ENCODE results near the gene PRKAR1A.

The PRKAR1A gene

DNA sequence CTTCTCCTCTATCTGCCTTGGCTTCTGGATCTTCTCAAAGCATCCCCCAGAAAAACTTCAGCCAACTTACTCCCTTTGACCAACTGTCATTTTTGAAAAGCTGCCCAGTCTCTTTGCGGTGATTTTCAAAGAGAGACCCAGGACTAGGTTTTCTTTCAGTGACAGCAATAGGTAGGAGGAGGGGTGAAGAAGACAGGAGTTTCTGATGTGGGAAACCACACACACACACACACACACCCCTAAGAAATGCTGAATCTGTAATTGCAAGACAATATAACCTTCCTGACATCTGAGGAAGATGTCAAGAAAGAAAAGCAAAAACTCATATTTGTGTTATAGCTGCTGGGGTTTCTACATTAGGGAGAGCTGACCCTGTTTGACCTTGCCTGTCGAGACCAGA lies 83.8 kb downstream of the PRKAR1A start:
- H3K27me3 ChIP-seq (ENCODE audit: control insufficient read depth in 5 of 5, insufficient read depth in 4 of 5, low read length in 5 of 5): peaks cover 4 to 37% (median 20%) of the 10 kb centered on the region in 5 donors
- H3K4me1 ChIP-seq (ENCODE audit: control insufficient read depth in 5 of 5, insufficient read depth in 5 of 5, low read length in 5 of 5): peaks cover 6 to 69% (median 48%) of the 10 kb centered on the region in 5 donors
- H3K27ac ChIP-seq (ENCODE audit: low read depth, low read length): peak overlapping the region; percentile 30
- H3K36me3 ChIP-seq (ENCODE audit: control insufficient read depth in 5 of 5, insufficient read depth in 5 of 5, low read length in 5 of 5): no peaks in the 10 kb centered on the region
- no peaks in the 10 kb centered on the region for H3K9me3 ChIP-seq (ENCODE audit: control insufficient read depth in 5 of 5, low read length in 5 of 5)
- H3K9ac ChIP-seq (ENCODE audit: low read length in 5 of 5): no peak overlapping the region
- H3K4me3 ChIP-seq (ENCODE audit: low read depth in 1 of 5, low read length in 5 of 5): no peak overlapping the region

DNA sequence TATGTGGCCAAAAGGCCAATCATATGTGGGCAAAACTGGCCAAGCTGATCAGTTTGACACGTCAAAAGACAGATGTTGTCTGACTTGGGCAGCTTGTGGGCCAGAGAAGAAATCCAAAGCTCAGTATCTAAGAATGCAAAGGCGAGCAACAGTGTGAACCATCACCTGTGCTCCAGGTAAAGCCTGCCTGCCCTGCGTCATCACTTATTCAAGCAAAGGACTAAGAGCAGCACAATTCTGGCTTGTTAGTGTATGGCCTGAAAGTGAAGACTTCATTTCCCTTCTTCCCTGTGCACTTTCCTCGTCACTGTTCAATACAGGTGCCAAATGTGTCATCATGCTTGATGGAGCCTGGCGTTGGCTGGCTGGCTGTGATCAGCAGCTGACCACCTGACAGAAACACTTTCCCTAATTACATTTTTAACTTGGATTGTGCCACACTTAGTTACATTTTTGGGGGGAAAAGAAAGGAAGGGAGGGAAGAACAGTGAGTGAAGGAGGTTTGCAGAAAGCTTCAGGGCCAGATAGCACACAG lies 84.2 kb downstream of the PRKAR1A start:
- Histone ChIP-seq H3K9ac (ENCODE audit: low read length in 5 of 5) (no peak overlapping the region), H3K36me3 (ENCODE audit: control insufficient read depth in 5 of 5, insufficient read depth in 5 of 5, low read length in 5 of 5) (no peaks in the 10 kb centered on the region), H3K9me3 (ENCODE audit: control insufficient read depth in 5 of 5, low read length in 5 of 5) (no peaks in the 10 kb centered on the region), H3K4me1 (ENCODE audit: control insufficient read depth in 5 of 5, insufficient read depth in 5 of 5, low read length in 5 of 5) (peaks cover 6 to 70% (median 52%) of the 10 kb centered on the region in 5 donors), H3K4me3 (ENCODE audit: low read depth in 1 of 5, low read length in 5 of 5) (peak overlapping the region in 2 of 5 donors; percentile 9 to 19), H3K27ac (ENCODE audit: low read depth, low read length) (no peak overlapping the region), H3K27me3 (ENCODE audit: control insufficient read depth in 5 of 5, insufficient read depth in 4 of 5, low read length in 5 of 5) (peaks cover 7 to 37% (median 23%) of the 10 kb centered on the region in 5 donors)

DNA sequence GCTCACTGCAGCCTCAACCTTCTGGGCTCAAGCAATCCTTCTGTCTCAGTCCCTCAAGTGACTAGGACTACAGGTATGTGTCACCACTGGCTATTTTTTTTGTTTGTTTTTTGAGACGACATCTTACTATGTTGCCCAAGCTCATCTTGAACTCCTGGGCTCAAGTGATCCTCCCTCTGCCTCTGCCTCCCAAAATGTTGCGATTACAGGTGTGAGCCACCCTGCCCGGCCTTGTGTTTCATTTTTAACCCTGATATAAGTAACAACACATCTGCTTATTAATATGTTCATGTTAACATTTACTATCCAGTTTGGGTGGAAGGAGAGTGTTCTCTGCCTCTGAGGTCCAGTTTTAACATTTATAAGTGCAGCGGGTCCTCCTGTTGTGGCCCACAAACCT lies 85.8 kb downstream of the PRKAR1A start:
- H3K36me3 ChIP-seq (ENCODE audit: control insufficient read depth in 5 of 5, insufficient read depth in 5 of 5, low read length in 5 of 5): no peaks in the 10 kb centered on the region
- H3K27ac ChIP-seq (ENCODE audit: low read depth, low read length): peak overlapping the region; percentile 81
- peaks cover 3 to 72% (median 46%) of the 10 kb centered on the region in 5 donors for H3K4me1 ChIP-seq (ENCODE audit: control insufficient read depth in 5 of 5, insufficient read depth in 5 of 5, low read length in 5 of 5)
- H3K4me3 ChIP-seq (ENCODE audit: low read depth in 1 of 5, low read length in 5 of 5): peak overlapping the region in 4 of 5 donors; percentile 67 to 78 (median 70)
- H3K9me3 ChIP-seq (ENCODE audit: control insufficient read depth in 5 of 5, low read length in 5 of 5): no peaks in the 10 kb centered on the region
- H3K27me3 ChIP-seq (ENCODE audit: control insufficient read depth in 5 of 5, insufficient read depth in 4 of 5, low read length in 5 of 5): peaks cover 14 to 51% (median 29%) of the 10 kb centered on the region in 5 donors
- H3K9ac ChIP-seq (ENCODE audit: low read length in 5 of 5): no peak overlapping the region

DNA sequence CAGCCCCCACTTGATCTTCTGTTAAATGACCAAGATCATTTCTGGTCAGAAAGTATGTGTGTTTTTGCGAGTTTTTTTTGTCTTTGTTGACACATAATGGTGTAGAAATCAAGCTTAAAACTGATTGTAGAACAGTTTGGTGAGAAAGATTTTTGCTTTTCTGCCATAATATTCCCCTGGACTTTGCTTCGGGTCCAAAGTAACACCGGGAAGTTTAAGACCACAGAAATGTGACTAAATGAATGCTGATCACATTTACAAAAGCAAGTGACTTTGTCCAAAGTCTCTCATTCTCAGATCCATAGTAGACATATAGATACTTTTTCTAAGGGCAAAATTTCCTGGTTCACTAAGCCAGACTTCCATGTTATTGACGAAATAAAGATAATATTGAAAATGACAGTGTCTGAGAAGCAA lies 86.3 kb downstream of the PRKAR1A start:
- H3K9me3 ChIP-seq (ENCODE audit: control insufficient read depth in 5 of 5, low read length in 5 of 5): no peaks in the 10 kb centered on the region
- H3K27me3 ChIP-seq (ENCODE audit: control insufficient read depth in 5 of 5, insufficient read depth in 4 of 5, low read length in 5 of 5): peaks cover 14 to 55% (median 29%) of the 10 kb centered on the region in 5 donors
- peaks cover 2 to 70% (median 41%) of the 10 kb centered on the region in 5 donors for H3K4me1 ChIP-seq (ENCODE audit: control insufficient read depth in 5 of 5, insufficient read depth in 5 of 5, low read length in 5 of 5)
- H3K27ac ChIP-seq (ENCODE audit: low read depth, low read length): peak overlapping the region; percentile 81
- H3K36me3 ChIP-seq (ENCODE audit: control insufficient read depth in 5 of 5, insufficient read depth in 5 of 5, low read length in 5 of 5): no peaks in the 10 kb centered on the region
- peak overlapping the region in 4 of 5 donors; percentile 67 to 78 (median 70) for H3K4me3 ChIP-seq (ENCODE audit: low read depth in 1 of 5, low read length in 5 of 5)
- peak overlapping the region in 1 of 5 donors; percentile 68 for H3K9ac ChIP-seq (ENCODE audit: low read length in 5 of 5)

DNA sequence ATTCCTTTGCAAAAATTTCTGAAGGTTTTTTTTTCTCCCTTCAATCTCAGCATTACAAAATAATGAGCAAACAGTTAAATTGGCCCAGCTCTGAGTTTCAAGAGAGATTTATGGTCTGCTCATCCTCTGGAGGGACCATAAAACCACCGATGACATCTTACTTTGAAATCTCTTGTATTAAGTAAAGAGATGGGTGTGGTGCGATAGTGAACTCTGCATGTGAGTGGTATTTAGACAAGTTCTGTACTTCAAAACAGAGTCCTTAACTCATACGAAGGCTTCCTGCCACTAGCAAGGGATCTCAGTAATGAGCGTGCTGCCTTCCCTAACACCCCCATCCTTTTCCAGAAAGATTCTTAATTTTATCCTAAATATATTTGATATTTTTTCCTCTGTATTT lies 86.9 kb downstream of the PRKAR1A start:
- H3K36me3 ChIP-seq (ENCODE audit: control insufficient read depth in 5 of 5, insufficient read depth in 5 of 5, low read length in 5 of 5): no peaks in the 10 kb centered on the region
- peaks cover 0 to 68% (median 38%) of the 10 kb centered on the region in 5 donors for H3K4me1 ChIP-seq (ENCODE audit: control insufficient read depth in 5 of 5, insufficient read depth in 5 of 5, low read length in 5 of 5)
- H3K4me3 ChIP-seq (ENCODE audit: low read depth in 1 of 5, low read length in 5 of 5): peak overlapping the region; percentile 58 to 78 (median 68)
- H3K27ac ChIP-seq (ENCODE audit: low read depth, low read length): peak overlapping the region; percentile 81
- peak overlapping the region in 3 of 5 donors; percentile 66 to 85 (median 68) for H3K9ac ChIP-seq (ENCODE audit: low read length in 5 of 5)
- no peaks in the 10 kb centered on the region for H3K9me3 ChIP-seq (ENCODE audit: control insufficient read depth in 5 of 5, low read length in 5 of 5)
- peaks cover 14 to 56% (median 29%) of the 10 kb centered on the region in 5 donors for H3K27me3 ChIP-seq (ENCODE audit: control insufficient read depth in 5 of 5, insufficient read depth in 4 of 5, low read length in 5 of 5)

DNA sequence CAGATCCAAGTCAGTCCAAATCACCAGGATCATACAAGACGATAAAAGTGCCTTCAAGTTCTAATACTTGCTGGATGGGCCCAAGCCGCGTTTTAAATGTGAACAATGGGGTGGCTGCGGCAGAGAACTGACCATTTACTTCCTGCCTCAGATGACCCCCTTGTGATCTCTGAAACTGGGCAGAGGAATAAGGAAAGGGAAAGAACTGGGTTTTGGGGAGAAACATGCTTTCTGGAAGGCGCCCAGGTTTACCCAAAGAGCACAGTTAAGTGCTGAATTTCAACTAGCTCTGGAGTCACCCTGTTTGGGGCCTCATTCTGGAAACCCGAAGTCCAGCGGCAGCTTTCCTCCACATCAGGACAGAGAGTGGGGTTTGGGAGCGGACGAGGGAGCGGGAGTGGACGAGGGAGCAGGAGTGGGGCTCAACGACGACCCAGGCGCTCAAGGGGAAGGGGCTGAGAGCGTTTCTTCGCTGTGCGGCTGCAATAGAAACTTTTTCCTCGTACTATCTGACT lies 87.4 kb downstream of the PRKAR1A start:
- Histone ChIP-seq H3K27ac (ENCODE audit: low read depth, low read length) (peak overlapping the region; percentile 81), H3K9me3 (ENCODE audit: control insufficient read depth in 5 of 5, low read length in 5 of 5) (no peaks in the 10 kb centered on the region), H3K27me3 (ENCODE audit: control insufficient read depth in 5 of 5, insufficient read depth in 4 of 5, low read length in 5 of 5) (peaks cover 14 to 55% (median 29%) of the 10 kb centered on the region in 5 donors), H3K9ac (ENCODE audit: low read length in 5 of 5) (peak overlapping the region in 4 of 5 donors; percentile 66 to 85 (median 73)), H3K36me3 (ENCODE audit: control insufficient read depth in 5 of 5, insufficient read depth in 5 of 5, low read length in 5 of 5) (no peaks in the 10 kb centered on the region), H3K4me3 (ENCODE audit: low read depth in 1 of 5, low read length in 5 of 5) (peak overlapping the region; percentile 58 to 78 (median 68)), H3K4me1 (ENCODE audit: control insufficient read depth in 5 of 5, insufficient read depth in 5 of 5, low read length in 5 of 5) (peaks cover 0 to 64% (median 34%) of the 10 kb centered on the region in 5 donors)

DNA sequence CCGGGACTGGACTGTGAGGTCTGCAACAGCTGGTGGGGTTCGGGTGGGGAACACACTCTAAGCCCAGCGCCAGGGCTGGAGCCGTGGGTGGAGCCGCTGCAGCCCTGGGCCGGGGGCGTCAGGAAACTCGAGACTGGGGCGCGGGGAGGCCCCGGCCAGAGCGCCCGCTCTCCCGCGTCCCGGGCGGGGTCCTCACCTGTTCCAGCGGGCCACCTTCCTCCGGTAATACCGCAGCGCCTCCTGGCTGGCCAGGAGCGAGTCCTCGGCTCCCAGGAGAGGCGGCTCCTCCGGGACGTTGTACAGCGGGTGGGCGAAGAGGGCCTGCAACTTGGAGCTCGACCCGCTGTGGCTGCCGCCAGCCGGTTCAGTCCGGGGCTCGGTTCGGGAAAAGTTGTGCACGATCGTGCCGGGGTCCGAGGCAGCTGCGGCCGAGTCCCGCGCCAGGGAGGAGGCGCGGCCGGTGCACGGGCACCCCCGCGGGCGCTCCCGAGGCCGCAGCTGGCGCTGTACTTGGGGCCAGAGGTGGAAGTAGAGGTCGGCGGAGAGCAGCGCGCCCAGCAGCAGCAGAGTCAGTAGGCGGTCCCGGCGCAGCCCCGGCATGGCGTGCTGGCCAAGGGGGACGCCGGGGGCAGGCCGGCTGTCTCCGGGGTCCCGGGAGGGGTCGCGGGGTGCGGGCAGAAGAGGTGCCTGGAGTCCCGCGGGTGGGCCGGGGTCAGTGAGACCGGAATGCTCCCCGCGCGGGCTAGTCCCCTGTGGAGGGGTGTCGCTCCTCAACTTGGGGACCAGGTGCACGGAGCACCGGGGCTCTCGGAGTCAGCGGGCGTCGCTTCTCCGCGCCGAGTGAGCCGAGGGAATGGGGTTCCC lies 88.1 kb downstream of the PRKAR1A start:
- peaks cover 14 to 54% (median 24%) of the 10 kb centered on the region in 5 donors for H3K27me3 ChIP-seq (ENCODE audit: control insufficient read depth in 5 of 5, insufficient read depth in 4 of 5, low read length in 5 of 5)
- no peaks in the 10 kb centered on the region for H3K36me3 ChIP-seq (ENCODE audit: control insufficient read depth in 5 of 5, insufficient read depth in 5 of 5, low read length in 5 of 5)
- H3K9me3 ChIP-seq (ENCODE audit: control insufficient read depth in 5 of 5, low read length in 5 of 5): no peaks in the 10 kb centered on the region
- peak overlapping the region; percentile 81 for H3K27ac ChIP-seq (ENCODE audit: low read depth, low read length)
- peak overlapping the region in 4 of 5 donors; percentile 66 to 85 (median 73) for H3K9ac ChIP-seq (ENCODE audit: low read length in 5 of 5)
- H3K4me1 ChIP-seq (ENCODE audit: control insufficient read depth in 5 of 5, insufficient read depth in 5 of 5, low read length in 5 of 5): peaks cover 0 to 57% (median 31%) of the 10 kb centered on the region in 5 donors
- peak overlapping the region; percentile 58 to 78 (median 68) for H3K4me3 ChIP-seq (ENCODE audit: low read depth in 1 of 5, low read length in 5 of 5)
